OCI-M1 (cell line): ENCODE data around the gene LOC128125822.
"Not testable (repeated sequence)": the region's sequence is repeated elsewhere in the genome, so short reads cannot be mapped to it uniquely, and the experiment has no call there.

Experiments used
- DNase-seq: peaks from one replicate; lab custom pipeline; 2025; lab: John Stamatoyannopoulos, UW

LOC128125822 gene

GRCh38 chr6:63582579-63583231 is 10.4 kb downstream of the LOC128125822 start:
- no peak for DNase-seq

- no peak for DNase-seq
Observed at GRCh38 chr6:63584125-63584514, 11.8 kb downstream of the LOC128125822 start.

DNA sequence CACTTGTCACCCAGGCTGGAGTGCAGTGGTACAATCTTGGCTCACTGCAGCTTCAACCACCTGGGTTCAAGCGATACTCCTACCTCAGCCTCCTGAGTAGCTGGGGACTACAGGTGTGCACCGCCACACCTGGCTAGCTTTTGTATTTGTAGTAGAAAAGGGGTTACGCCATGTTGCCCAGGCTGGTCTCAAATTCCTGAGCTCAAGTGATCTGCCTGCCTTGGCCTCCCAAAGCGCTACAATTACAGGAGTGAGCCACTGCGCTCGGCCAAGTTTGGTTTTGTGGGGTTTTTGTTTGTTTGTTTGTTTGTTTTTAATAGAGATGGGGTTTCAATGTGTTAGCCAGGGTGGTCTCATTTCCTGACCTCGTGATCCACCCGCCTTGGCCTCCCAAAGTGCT is 12.3 kb downstream of the LOC128125822 start:
- DNase-seq: no peak

DNA sequence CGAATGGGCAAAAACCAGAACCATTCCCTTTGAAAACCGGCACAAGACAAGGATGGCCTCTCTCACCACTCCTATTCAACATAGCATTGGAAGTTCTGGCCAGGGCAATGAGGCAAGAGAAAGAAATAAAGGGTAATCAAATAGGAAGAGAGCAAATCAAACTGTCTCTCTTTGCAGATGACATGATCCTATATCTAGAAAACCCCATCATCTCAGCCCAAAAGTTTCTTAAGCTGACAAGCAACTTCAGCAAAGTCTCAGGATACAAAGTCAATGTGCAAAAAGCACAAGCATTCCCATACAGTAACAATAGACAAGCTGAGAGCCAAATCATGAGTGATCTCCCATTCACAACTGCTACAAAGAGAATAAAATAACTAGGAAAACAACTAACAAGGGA is 13.4 kb downstream of the LOC128125822 start:
- not testable (repeated sequence) for DNase-seq

DNA sequence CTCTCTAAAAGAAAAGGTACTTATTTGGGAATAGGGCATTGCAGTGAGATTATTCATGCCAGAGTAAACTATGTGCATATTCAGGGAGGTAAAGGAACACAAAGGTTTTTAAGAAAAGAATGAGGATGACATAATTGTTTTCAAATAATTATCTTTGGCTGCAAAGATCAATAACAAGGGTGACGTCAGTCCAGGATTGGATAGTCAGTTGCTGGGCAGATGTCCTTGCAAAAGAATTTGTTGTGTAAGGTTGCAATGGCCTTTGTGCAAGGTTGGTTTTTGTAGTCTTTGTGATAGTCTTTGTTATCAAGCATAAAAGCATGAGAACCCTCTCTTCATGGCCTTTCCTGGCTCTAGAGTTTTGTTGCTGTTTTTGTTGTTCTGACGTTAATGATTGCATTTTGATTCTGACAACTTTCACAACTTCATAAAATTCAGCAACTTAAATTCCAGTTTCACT is 17.7 kb downstream of the LOC128125822 start:
- no peak for DNase-seq

GRCh38 chr6:63592886-63593285 is 20.6 kb downstream of the LOC128125822 start:
- DNase-seq: no peak

GRCh38 chr6:63597141-63598048 is 25.1 kb downstream of the LOC128125822 start:
- no peak for DNase-seq

DNA sequence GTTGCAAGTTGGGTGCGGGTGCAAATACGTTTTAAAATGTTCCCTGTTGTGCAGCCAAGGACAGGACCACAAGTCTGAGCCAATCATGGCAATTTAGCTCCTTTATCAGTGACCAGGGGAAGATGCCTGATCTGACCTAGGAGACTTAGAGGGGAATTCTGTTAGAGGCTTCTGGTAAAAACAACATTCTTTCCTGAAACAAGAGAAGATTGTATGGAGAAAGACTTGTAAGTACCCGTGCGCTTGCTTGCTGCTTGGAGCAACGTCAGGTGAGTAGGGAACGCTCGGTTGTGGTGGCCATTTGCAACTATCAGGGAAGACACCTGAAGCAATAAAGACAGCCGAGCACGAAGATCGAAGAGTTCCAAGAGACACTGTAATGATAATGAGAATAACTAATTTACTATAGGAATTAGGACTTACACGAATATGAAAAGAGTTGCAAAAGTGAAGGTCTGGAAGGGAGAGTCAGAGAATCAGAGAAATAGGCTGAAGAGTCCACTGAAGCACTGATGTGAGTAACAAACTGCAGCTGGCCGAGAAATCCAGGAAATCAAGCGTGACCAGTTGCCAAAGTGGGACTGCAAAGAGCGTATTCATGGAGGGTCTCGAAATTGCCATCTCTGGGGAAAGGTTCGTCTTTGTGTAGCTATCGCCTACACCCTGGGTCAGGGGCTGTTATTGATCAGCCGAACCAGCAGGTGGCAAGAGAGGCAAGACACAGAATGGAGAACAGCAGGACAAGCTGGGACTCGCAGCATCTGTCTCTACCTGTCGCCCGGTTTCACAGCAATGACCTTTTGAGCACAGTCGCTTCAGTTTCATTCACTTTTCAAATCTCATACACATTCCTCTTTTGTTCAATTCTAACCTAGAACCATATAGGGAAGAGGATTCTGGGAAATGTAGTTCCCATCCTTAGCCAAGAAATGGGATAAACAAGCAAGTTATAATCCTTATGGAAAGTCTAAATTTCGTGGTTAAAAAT is 26.1 kb downstream of the LOC128125822 start:
- peak; percentile 89 for DNase-seq

DNA sequence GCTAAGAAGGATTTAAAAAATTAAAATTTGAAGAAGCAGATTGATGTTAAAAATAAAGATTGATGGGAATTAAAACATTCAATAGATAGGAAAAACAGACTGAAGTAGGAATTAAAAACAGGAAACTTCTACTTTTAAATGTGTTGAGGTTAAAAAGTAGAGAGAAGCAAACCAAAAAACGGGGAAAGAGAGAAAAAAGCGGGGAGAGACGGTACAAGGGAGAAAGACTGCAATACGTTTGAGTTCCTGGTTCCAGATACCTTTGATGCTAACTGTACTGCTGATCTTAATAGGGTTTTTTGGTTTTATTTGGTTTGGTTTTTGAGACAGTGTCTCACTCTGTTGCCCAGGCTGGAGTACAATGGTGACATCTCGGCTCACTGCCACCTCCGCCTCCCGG is 27.0 kb downstream of the LOC128125822 start:
- no peak for DNase-seq

DNA sequence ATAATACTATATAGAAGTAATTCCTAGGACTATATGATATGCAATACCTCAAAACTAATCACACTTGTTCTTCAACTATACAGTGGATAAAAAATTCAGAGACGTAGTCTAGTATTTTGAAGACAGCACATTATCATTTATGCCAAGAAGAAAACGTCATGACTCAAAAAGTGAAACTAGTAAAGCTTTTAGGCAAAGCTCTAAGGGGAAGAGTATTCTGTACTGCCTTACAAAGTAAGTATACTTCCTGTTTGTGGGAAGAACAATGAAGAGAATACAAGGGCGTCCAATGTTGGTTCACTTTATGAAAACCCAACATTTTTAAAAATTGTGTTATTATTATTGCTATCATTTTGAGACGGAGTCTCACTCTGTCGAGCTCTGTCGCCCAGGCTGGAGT is 27.9 kb downstream of the LOC128125822 start:
- peak; percentile 43 for DNase-seq

DNA sequence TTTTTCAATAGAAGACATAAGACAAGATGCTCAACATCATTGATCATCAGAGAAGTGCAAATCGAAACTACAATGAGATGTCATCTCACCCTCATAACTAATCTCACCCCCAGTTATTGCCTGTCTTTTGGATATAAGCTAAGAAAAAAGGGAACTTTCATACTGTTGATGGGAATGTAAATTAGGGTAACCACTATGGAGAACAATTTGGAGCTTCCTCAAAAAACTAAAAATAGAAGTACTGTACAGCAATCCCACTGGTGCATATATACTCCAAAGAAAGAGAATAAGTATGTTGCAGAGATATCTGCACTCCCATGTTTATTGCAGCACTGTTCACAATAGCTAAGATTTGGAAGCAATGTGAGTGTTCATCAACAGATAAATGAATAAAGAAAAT is 37.0 kb downstream of the LOC128125822 start:
- no peak for DNase-seq

DNA sequence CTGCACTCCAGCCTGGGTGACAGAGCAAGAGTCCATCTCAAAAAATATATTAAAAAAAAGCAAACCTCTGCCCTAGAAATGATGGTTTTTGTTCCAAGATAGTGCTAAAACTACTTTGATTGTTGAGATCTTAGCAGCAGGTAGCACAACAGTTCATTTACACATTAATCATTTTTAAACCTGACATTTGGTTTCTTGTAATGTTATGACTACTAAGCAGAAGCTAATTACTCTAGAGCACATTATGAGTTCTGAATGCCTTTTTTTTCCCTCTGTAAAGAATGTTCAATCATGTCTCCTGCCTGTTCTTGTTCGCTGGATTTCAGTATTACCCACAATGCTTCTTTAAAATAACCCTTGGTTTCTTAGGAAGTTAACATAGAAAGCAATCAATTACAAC is 38.7 kb downstream of the LOC128125822 start:
- no peak for DNase-seq

- no peak for DNase-seq
Observed at GRCh38 chr6:63611560-63611959, 39.3 kb downstream of the LOC128125822 start.

DNA sequence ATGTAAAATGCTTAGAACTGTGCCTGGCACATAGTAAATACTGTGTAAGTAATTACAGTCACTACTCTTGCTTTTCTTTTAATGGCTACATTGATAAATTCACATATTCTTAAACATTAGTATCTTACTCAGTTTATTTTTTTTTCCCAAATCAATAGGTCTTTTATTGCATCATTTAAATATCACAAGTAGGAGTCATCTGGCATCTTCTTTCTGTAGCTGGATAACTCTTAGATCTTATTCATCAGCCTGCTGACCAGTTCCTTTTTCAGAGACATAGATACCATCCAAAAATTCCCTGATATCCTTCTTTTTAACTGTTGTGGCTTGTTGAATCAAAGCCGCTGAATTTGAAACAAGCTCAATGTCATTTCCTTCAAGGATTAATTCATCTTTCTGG is 43.3 kb downstream of the LOC128125822 start:
- DNase-seq: no peak
